GM12878 (cell line): ENCODE results near the gene TYRO3. TPM values are rescaled to one million over a fixed set of nuclear protein-coding genes. Genes with fewer than 3 reads are reported as not detected.

Experiments used
- ATAC-seq: fragments of 200-7000 bp; cut with Tn5 transposase; 3 replicates; pipeline ENCODE4 v1.9.1; 2020; ENCODE audit warnings: mild to moderate bottlenecking, moderate library complexity
- BruUV-seq: library from RNA; stranded (reverse); fragments of 400-500 nt; replicated peaks from 2 replicates; lab custom pipeline; 2021; lab: Mats Ljungman, UMichigan
- CTCF ChIA-PET: fragments of 300-600 bp; sonication (Branson Sonifier 250); formaldehyde crosslinking; extraction: SDS; loops from one replicate; lab custom pipeline; 2021; ENCODE audit warnings: inconsistent platforms; lab: Yijun Ruan, JAX
- POLR2A ChIA-PET: fragments of 350-600 bp; formaldehyde crosslinking; extraction: SDS; loops from one replicate; lab custom pipeline; 2021; ENCODE audit warnings: inconsistent platforms; lab: Charles Lee
- RAD21 ChIA-PET: fragments of 300-600 bp; sonication (Branson Sonifier 250); formaldehyde crosslinking; loops from one replicate; lab custom pipeline; 2023; ENCODE audit warnings: antibody characterized with exemption; ENCODE audit not compliant: unreplicated experiment; lab: Charles Lee
- SMC1A ChIA-PET: fragments of 300-600 bp; sonication (Branson Sonifier 250); formaldehyde crosslinking; loops from one replicate; lab custom pipeline; 2023; ENCODE audit not compliant: unreplicated experiment, uncharacterized antibody; lab: Charles Lee
- DNase-seq: peaks from one replicate; pipeline ENCODE4 v3.0.0-alpha.2; 2011; ENCODE audit warnings: low read depth, low spot score
- FAIRE-seq: peaks from 3 replicates; lab custom pipeline; 2011; peaks lifted over from hg19 to GRCh38; lab: Jason Lieb, UNC
- H2AFZ ChIP-seq: 2 replicates; pipeline ENCODE4 v1.6.0; 2011; ENCODE audit warnings: low read depth, low read length, control low read depth; ENCODE audit not compliant: control insufficient read depth
- H3K27ac ChIP-seq: 2 replicates; pipeline ENCODE4 v1.5.1; 2011; ENCODE audit warnings: control low read depth; ENCODE audit not compliant: control insufficient read depth, insufficient read depth
- H3K27me3 ChIP-seq, 2 experiments: replicated peaks in 1 of 2; 2 replicates each; pipeline versions ENCODE4 v1.6.0 to v1.6.1; 2011; ENCODE audit warnings: low read length in 1 of 2; ENCODE audit not compliant: control insufficient read depth in 2 of 2, insufficient read depth in 2 of 2
- H3K36me3 ChIP-seq, 2 experiments: 2 replicates each; pipeline ENCODE4 v1.5.1; 2011; ENCODE audit warnings: low read length in 1 of 2; ENCODE audit not compliant: control insufficient read depth in 2 of 2, insufficient read depth in 2 of 2
- H3K4me1 ChIP-seq: 2 replicates; pipeline ENCODE4 v1.6.1; 2011; ENCODE audit warnings: mild to moderate bottlenecking, low read length, moderate library complexity, mixed read lengths; ENCODE audit not compliant: control insufficient read depth, insufficient read depth
- H3K4me2 ChIP-seq: 2 replicates; pipeline ENCODE4 v1.6.0; 2011; ENCODE audit warnings: control low read depth; ENCODE audit not compliant: control insufficient read depth, insufficient read depth
- H3K4me3 ChIP-seq: fragments of 200-600 bp; sonication (generic); 2 replicates; pipeline ENCODE4 v1.5.1; 2016
- H3K79me2 ChIP-seq: 2 replicates; pipeline ENCODE4 v1.6.0; 2011; ENCODE audit warnings: low read length; ENCODE audit not compliant: control insufficient read depth, insufficient read depth
- H3K9ac ChIP-seq: 2 replicates; pipeline ENCODE4 v1.8.0; 2011; ENCODE audit warnings: low read length, control low read depth, mixed read lengths; ENCODE audit not compliant: control insufficient read depth, insufficient read depth
- H3K9me3 ChIP-seq: replicated peaks from 3 replicates; pipeline ENCODE4 v1.5.1; 2011; ENCODE audit warnings: mild to moderate bottlenecking, low read length; ENCODE audit not compliant: control insufficient read depth, insufficient read depth
- H4K20me1 ChIP-seq: 2 replicates; pipeline ENCODE4 v1.6.0; 2011; ENCODE audit not compliant: control insufficient read depth, insufficient read depth
- BRCA1 ChIP-seq: IDR thresholded peaks from 2 replicates; pipeline ENCODE4 v1.6.1; 2011; ENCODE audit warnings: low read depth, low read length, improper control_type of control experiment
- HCFC1 ChIP-seq: fragments of 150-350 bp; IDR thresholded peaks from 2 replicates; pipeline ENCODE4 v1.6.1; 2014; ENCODE audit warnings: low read length
- IRF4 ChIP-seq: IDR thresholded peaks from 2 replicates; pipeline ENCODE4 v1.6.1; 2011; ENCODE audit warnings: low read depth, low read length
- MYB ChIP-seq: fragments of 150-350 bp; IDR thresholded peaks from 2 replicates; pipeline ENCODE4 v1.6.1; 2014; ENCODE audit warnings: mild to moderate bottlenecking, low read depth, low read length, borderline replicate concordance
- NFIC ChIP-seq: IDR thresholded peaks from 2 replicates; pipeline ENCODE4 v1.6.1; 2012; ENCODE audit warnings: low read depth, mild to moderate bottlenecking, inconsistent platforms, low read length, moderate library complexity
- NR2C1 ChIP-seq: fragments of 450-650 bp; IDR thresholded peaks from 2 replicates; pipeline ENCODE4 v1.6.1; 2017; ENCODE audit warnings: antibody characterized with exemption, mild to moderate bottlenecking, moderate library complexity
- NR2C2 ChIP-seq: IDR thresholded peaks from 2 replicates; pipeline ENCODE4 v1.6.1; 2011; ENCODE audit warnings: borderline replicate concordance, low read depth; ENCODE audit not compliant: control insufficient read depth, insufficient read length
- POLR2AphosphoS5 ChIP-seq: IDR thresholded peaks from 2 replicates; pipeline ENCODE4 v1.6.1; 2011; ENCODE audit warnings: mild to moderate bottlenecking, low read length, inconsistent platforms
- SMAD5 ChIP-seq: IDR thresholded peaks from 2 replicates; pipeline ENCODE4 v1.6.1; 2016; ENCODE audit warnings: antibody characterized with exemption, low read depth
- SMC3 ChIP-seq: IDR thresholded peaks from 2 replicates; pipeline ENCODE4 v1.6.1; 2011; ENCODE audit warnings: low read length, improper control_type of control experiment, borderline replicate concordance
- STAT3 ChIP-seq: IDR thresholded peaks from 2 replicates; pipeline ENCODE4 v1.6.1; 2011; ENCODE audit warnings: low read depth, low read length, improper control_type of control experiment
- TCF7 ChIP-seq: IDR thresholded peaks from 2 replicates; pipeline ENCODE4 v1.6.1; 2014; ENCODE audit warnings: antibody characterized with exemption, borderline replicate concordance
- YY1 ChIP-seq: IDR thresholded peaks from 2 replicates; pipeline ENCODE4 v1.6.1; 2011; ENCODE audit warnings: low read depth, mild to moderate bottlenecking, low read length
- ZNF384 ChIP-seq: IDR thresholded peaks from 2 replicates; pipeline ENCODE4 v1.6.1; 2012; ENCODE audit warnings: low read depth, mild to moderate bottlenecking, low read length, improper control_type of control experiment, borderline replicate concordance
- WGBS: methylation state at CpG from one replicate; pipeline ENCODE4 v1.1.6; 2016; ENCODE audit warnings: low lambda C conversion rate; ENCODE audit not compliant: insufficient replicate concordance, insufficient coverage; ENCODE audit errors: missing lambda C conversion rate; 5-methylcytosine and 5-hydroxymethylcytosine counted together
- in situ Hi-C: fragments of 300-500 bp; cut with MboI; formaldehyde crosslinking; loops from 9 replicates; pipeline ENCODE4 v1.14.3; 2018; ENCODE audit warnings: mixed read lengths
- intact Hi-C: fragments of 100-400 bp; cut with micrococcal nuclease; formaldehyde crosslinking; loops from one replicate; pipeline ENCODE4 v1.14.2; 2022; ENCODE audit not compliant: unreplicated experiment
- polyA plus RNA-seq, 11 experiments: library from polyadenylated mRNA; depleted of rRNA in 4 of 11; unstranded in 6 of 11; stranded (reverse) in 5 of 11; fragments of >200 nt; fragmentation: Nextera tagmentation in 4 of 11; fragmentation: Illumina TruSeq in 1 of 11; extraction: Ambion mirVana in 4 of 11; extraction: Trizol in 1 of 11; gene quantifications; 1 replicate in 1 of 11; 2 replicates in 10 of 11; pipeline versions ENCODE4 v1.2.1 to v1.2.3, GENCODE V29; 2011 to 2016; ENCODE audit warnings: inconsistent platforms in 2 of 11, missing spikeins in 2 of 11, low read depth in 1 of 11
- total RNA-seq, 4 experiments: library from RNA; depleted of rRNA in 3 of 4; stranded (reverse); fragments of >200 nt in 3 of 4; fragmentation: Illumina TruSeq in 1 of 4; extraction: Trizol in 1 of 4; gene quantifications; 2 replicates each; pipeline versions ENCODE4 v1.2.1 to v1.2.3, GENCODE V29; 2013 to 2021
- TF ChIP-seq, protein P1 (sequence below): IDR thresholded peaks from 2 replicates; pipeline ENCODE4 v1.6.1; 2012; ENCODE audit warnings: low read depth, low read length, improper control_type of control experiment
- TF ChIP-seq, protein P2 (sequence below): fragments of 450-650 bp; IDR thresholded peaks from 2 replicates; pipeline ENCODE4 v1.6.1; 2017; ENCODE audit warnings: borderline replicate concordance

The TYRO3 gene
- total and polyA plus RNA-seq, 10 of the 15 experiments (the other 5 are each of a cell fraction or from before 2014, with no cell fraction given), result 0.06 to 0.28 (median 0.13) TPM; not detected in 4

DNA sequence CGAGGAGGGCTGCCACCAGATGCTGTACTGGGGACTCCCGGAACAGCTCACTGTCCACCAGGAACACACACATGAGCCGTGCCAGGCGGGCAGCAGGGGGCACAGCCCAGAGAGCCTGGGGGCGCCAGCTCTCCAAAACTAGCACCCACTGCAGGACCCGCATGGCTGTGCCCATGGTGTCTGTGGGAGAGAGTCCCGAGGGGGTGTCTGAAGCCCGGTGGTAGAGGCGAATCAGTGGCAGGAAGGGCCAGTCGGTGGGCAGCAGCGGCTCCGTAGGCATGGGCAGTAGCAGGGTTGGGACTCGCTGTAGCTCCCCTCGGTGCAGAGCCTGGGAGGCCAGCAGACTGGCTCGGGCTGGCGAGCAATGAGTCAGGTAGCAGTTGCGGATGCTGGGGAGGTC is 38.4 kb upstream of the TYRO3 start:
- no peak overlapping the region for H3K4me2 ChIP-seq
- no peaks in the 10 kb centered on the region for H3K9me3 ChIP-seq
- no peaks in the 10 kb centered on the region for H3K79me2 ChIP-seq
- H3K36me3 ChIP-seq, result peaks cover 0 to 3% of the 10 kb centered on the region in 2 experiments; a peak in 1 of 4 replicates
- TF ChIP-seq NR2C2, result no peak
- TF ChIP-seq NFIC, result no peak
- TF ChIP-seq, protein P1, sequence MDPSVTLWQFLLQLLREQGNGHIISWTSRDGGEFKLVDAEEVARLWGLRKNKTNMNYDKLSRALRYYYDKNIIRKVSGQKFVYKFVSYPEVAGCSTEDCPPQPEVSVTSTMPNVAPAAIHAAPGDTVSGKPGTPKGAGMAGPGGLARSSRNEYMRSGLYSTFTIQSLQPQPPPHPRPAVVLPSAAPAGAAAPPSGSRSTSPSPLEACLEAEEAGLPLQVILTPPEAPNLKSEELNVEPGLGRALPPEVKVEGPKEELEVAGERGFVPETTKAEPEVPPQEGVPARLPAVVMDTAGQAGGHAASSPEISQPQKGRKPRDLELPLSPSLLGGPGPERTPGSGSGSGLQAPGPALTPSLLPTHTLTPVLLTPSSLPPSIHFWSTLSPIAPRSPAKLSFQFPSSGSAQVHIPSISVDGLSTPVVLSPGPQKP, result no peak
- TF ChIP-seq ZNF384, result no peak
- TF ChIP-seq SMC3, result no peak
- TF ChIP-seq MYB, result no peak
- TF ChIP-seq STAT3, result no peak
- TF ChIP-seq SMAD5, result no peak
- no peak for TF ChIP-seq NR2C1
- no peak for TF ChIP-seq POLR2AphosphoS5
- TF ChIP-seq YY1, result no peak
- TF ChIP-seq, protein P2, sequence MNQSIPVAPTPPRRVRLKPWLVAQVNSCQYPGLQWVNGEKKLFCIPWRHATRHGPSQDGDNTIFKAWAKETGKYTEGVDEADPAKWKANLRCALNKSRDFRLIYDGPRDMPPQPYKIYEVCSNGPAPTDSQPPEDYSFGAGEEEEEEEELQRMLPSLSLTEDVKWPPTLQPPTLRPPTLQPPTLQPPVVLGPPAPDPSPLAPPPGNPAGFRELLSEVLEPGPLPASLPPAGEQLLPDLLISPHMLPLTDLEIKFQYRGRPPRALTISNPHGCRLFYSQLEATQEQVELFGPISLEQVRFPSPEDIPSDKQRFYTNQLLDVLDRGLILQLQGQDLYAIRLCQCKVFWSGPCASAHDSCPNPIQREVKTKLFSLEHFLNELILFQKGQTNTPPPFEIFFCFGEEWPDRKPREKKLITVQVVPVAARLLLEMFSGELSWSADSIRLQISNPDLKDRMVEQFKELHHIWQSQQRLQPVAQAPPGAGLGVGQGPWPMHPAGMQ, result no peak
- TF ChIP-seq TCF7, result no peak
- TF ChIP-seq IRF4, result no peak
- no peak for TF ChIP-seq BRCA1
- TF ChIP-seq HCFC1, result no peak
- H3K9ac ChIP-seq, result no peak overlapping the region
- no peak overlapping the region for H3K4me3 ChIP-seq
- H2AFZ ChIP-seq, result no peak overlapping the region
- H3K4me1 ChIP-seq, result no peaks in the 10 kb centered on the region
- BruUV-seq, result no TSS peak
- ATAC-seq (no peak), DNase-seq (no peak), FAIRE-seq (no peak)
- no peak overlapping the region for H3K27ac ChIP-seq
- SMC1A ChIA-PET, result no interaction called here
- in situ Hi-C loops (no loop called here), intact Hi-C loops (no loop called here)
- no peaks in the 10 kb centered on the region for H4K20me1 ChIP-seq
- RAD21 ChIA-PET, result no interaction called here
- no peaks in the 10 kb centered on the region for H3K27me3 ChIP-seq
- 92% methylated on average over 17 of the region's 17 CpGs for WGBS
- CTCF ChIA-PET, result no interaction called here
- POLR2A ChIA-PET, result no interaction called here
